Gastrocnemius medialis (tissue), 4 donors: ENCODE measurements around the gene PARN.

Source experiments
- POLR2A ChIP-seq, 2 donors: fragments of 450-650 bp; IDR thresholded peaks; one replicate each; pipeline ENCODE4 v1.6.1; 2017; ENCODE audit warnings: antibody characterized with exemption in 2 of 2, mild to moderate bottlenecking in 2 of 2, moderate library complexity in 2 of 2
- TF ChIP-seq, protein P1 (sequence below), 5 experiments: fragments of 450-650 bp in 3 of 5; fragments of 200-600 bp in 2 of 5; sonication (generic) in 2 of 5; IDR thresholded peaks in 4 of 5; conservative IDR thresholded peaks in 1 of 5; 1 replicate in 4 of 5; 2 replicates in 1 of 5; pipeline ENCODE4 v1.5.1; 2016 to 2019; ENCODE audit warnings: antibody characterized with exemption in 5 of 5, mild to moderate bottlenecking in 3 of 5, moderate library complexity in 3 of 5

DNA sequence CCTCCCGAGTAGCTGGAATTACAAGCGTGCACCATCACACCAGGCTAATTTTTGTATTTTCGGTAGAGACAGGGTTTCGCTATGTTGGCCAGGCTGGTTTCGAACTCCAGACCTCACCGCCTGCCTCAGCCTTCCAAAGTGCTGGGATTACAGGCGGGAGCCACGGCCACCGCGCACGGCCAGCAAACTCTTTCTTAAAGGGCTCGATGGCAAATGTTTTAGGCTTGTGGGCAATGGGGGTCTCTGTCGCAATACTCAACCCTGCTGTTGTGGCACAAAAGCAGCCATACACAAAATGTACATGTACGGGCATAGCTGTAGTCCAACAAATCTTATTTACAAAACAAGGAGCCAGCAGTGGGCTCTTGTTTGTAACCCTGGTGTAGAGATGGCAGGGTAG lies 18.4 kb downstream of the PARN start:
- TF ChIP-seq, protein P1, sequence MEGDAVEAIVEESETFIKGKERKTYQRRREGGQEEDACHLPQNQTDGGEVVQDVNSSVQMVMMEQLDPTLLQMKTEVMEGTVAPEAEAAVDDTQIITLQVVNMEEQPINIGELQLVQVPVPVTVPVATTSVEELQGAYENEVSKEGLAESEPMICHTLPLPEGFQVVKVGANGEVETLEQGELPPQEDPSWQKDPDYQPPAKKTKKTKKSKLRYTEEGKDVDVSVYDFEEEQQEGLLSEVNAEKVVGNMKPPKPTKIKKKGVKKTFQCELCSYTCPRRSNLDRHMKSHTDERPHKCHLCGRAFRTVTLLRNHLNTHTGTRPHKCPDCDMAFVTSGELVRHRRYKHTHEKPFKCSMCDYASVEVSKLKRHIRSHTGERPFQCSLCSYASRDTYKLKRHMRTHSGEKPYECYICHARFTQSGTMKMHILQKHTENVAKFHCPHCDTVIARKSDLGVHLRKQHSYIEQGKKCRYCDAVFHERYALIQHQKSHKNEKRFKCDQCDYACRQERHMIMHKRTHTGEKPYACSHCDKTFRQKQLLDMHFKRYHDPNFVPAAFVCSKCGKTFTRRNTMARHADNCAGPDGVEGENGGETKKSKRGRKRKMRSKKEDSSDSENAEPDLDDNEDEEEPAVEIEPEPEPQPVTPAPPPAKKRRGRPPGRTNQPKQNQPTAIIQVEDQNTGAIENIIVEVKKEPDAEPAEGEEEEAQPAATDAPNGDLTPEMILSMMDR (IDR thresholded peaks at IDR 0.05 in 4 of 5, conservative IDR thresholded peaks at IDR 0.05 in 1 of 5), result no peak
- TF ChIP-seq POLR2A (IDR thresholded peaks at IDR 0.05), result no peak
